OCI-LY1 (cell line): ENCODE results near the gene GALNT2.
A peak's percentile ranks its signal among the peaks of the same experiment; 100 is the strongest.

Experiments used
- H2AFZ ChIP-seq: fragments of 200-600 bp; sonication (generic), shearing (Covaris generic); 2 replicates; pipeline ENCODE4 v1.6.0; 2014; ENCODE audit warnings: antibody characterized with exemption, mild to moderate bottlenecking, low read length
- H3F3A ChIP-seq: fragments of 200-600 bp; sonication (generic), shearing (Covaris generic); 2 replicates; pipeline ENCODE4 v1.6.0; 2014; ENCODE audit warnings: mild to moderate bottlenecking, antibody characterized with exemption, low read length, moderate library complexity; ENCODE audit not compliant: insufficient read depth
- H3K27ac ChIP-seq: fragments of 200-600 bp; sonication (generic); 2 replicates; pipeline ENCODE4 v1.5.1; 2014; ENCODE audit warnings: low read length, mixed run types, mild to moderate bottlenecking, low read depth; ENCODE audit not compliant: poor library complexity, severe bottlenecking
- H3K27me3 ChIP-seq: fragments of 200-600 bp; sonication (generic); 2 replicates; pipeline ENCODE4 v1.6.0; 2014; ENCODE audit warnings: antibody characterized with exemption, mild to moderate bottlenecking, low read length, moderate library complexity; ENCODE audit not compliant: insufficient read depth
- H3K36me3 ChIP-seq: fragments of 200-600 bp; sonication (generic); 2 replicates; pipeline ENCODE4 v1.6.1; 2014; ENCODE audit warnings: mild to moderate bottlenecking, antibody characterized with exemption, low read length, moderate library complexity, mixed read lengths; ENCODE audit not compliant: insufficient read depth
- H3K4me1 ChIP-seq: fragments of 200-600 bp; sonication (generic); 2 replicates; pipeline ENCODE4 v1.5.1; 2014; ENCODE audit warnings: mild to moderate bottlenecking, low read length, moderate library complexity; ENCODE audit not compliant: insufficient read depth, severe bottlenecking
- H3K4me2 ChIP-seq: fragments of 200-600 bp; sonication (generic), shearing (Covaris generic); 2 replicates; pipeline ENCODE4 v1.6.1; 2014; ENCODE audit warnings: low read length
- H3K4me3 ChIP-seq: fragments of 200-600 bp; sonication (generic); 2 replicates; pipeline ENCODE4 v1.5.1; 2014; ENCODE audit warnings: low read length, low read depth, mild to moderate bottlenecking, mixed read lengths; ENCODE audit not compliant: poor library complexity, severe bottlenecking
- H3K79me2 ChIP-seq: fragments of 200-600 bp; shearing (Covaris generic); 2 replicates; pipeline ENCODE4 v1.6.1; 2016; ENCODE audit warnings: mixed run types, low read length, mixed read lengths; ENCODE audit not compliant: insufficient read depth
- H3K9ac ChIP-seq: fragments of 200-600 bp; sonication (generic), shearing (Covaris generic); 2 replicates; pipeline ENCODE4 v1.6.1; 2014; ENCODE audit warnings: mild to moderate bottlenecking, low read length, mixed read lengths
- H3K9me2 ChIP-seq: fragments of 200-600 bp; sonication (generic), shearing (Covaris generic); 2 replicates; pipeline ENCODE4 v1.6.1; 2014; ENCODE audit warnings: low read depth, mild to moderate bottlenecking, low read length, mixed read lengths
- H3K9me3 ChIP-seq: fragments of 200-600 bp; shearing (Covaris generic); 2 replicates; pipeline ENCODE4 v1.6.1; 2014; ENCODE audit warnings: low read length, mixed read lengths
- H4K20me1 ChIP-seq: fragments of 200-600 bp; sonication (generic), shearing (Covaris generic); 2 replicates; pipeline ENCODE4 v1.6.0; 2016; ENCODE audit warnings: mild to moderate bottlenecking, low read length; ENCODE audit not compliant: insufficient read depth
- EZH2 ChIP-seq: fragments of 200-600 bp; sonication (generic), shearing (Covaris generic); IDR thresholded peaks from 2 replicates; pipeline ENCODE4 v1.8.0; 2017; ENCODE audit warnings: borderline replicate concordance, mixed run types, mild to moderate bottlenecking, antibody characterized with exemption, low read length, moderate library complexity, mixed read lengths
- TF ChIP-seq, protein P1 (sequence below): fragments of 200-600 bp; sonication (generic), shearing (Covaris generic); IDR thresholded peaks from 2 replicates; pipeline ENCODE4 v1.5.1; 2017; ENCODE audit warnings: mild to moderate bottlenecking, antibody characterized with exemption, low read length, moderate library complexity, mixed read lengths

GALNT2 gene

DNA sequence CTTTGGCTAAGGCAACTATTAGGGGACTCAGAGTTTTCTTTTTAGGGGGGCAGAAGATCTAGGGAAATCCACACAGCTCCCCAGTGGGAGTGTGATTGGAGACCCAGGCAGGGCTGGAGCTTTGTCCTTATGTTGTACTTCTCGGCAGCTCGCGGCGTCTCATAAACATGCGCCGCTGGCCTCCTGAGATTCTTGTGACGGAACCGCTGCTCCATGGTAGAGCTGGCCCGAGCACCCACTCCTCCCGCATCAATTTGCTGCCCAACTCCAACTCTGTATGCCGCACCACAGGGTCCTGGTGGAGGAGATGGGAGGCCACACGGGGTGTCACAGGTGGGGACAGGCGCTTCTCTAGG is 143.9 kb downstream of the GALNT2 start:
- Histone ChIP-seq H3K27ac (peak overlapping the region; percentile 72), H3K4me3 (no peak overlapping the region), H3K9ac (no peak overlapping the region)

DNA sequence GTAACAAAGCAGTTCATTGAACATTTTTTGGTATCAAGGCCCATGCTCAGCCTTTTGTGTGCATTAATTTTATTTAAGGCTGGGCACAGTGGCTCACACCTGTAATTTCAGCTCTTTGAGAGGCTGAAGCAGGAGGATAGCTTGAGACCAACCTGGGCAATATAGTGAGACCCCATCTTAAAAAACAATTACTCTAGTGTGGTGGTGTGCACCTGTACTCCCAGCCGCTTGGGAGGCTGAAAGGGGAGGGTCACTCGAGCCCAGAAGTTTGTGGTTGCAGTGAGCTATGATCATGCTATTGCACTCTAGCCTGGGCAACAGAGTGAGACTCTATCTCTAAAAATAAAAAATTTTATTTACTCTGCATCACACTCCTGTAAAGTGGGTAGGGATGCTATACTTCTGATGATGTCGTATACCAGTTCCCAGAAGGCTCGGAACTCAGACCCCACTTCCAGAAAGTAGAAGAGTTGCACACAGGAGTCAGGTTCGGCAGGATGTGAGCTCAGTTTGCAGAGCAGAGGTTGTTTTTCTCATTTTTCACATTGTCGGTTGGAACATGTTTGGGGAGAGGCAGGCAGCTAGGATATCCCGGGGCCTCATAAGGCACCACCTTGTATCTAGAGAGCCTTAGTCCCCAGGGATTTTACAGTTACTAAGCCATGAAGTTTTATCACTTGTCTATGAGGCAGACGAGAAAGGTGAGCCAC is 144.6 kb downstream of the GALNT2 start:
- no peaks in the 10 kb centered on the region for H3F3A ChIP-seq
- TF ChIP-seq, protein P1, sequence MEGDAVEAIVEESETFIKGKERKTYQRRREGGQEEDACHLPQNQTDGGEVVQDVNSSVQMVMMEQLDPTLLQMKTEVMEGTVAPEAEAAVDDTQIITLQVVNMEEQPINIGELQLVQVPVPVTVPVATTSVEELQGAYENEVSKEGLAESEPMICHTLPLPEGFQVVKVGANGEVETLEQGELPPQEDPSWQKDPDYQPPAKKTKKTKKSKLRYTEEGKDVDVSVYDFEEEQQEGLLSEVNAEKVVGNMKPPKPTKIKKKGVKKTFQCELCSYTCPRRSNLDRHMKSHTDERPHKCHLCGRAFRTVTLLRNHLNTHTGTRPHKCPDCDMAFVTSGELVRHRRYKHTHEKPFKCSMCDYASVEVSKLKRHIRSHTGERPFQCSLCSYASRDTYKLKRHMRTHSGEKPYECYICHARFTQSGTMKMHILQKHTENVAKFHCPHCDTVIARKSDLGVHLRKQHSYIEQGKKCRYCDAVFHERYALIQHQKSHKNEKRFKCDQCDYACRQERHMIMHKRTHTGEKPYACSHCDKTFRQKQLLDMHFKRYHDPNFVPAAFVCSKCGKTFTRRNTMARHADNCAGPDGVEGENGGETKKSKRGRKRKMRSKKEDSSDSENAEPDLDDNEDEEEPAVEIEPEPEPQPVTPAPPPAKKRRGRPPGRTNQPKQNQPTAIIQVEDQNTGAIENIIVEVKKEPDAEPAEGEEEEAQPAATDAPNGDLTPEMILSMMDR: no peak
- no peak for TF ChIP-seq EZH2
- peak overlapping the region; percentile 50 for H3K4me2 ChIP-seq
- H4K20me1 ChIP-seq: no peaks in the 10 kb centered on the region
- H3K36me3 ChIP-seq: peaks cover 24% of the 10 kb centered on the region
- H3K27me3 ChIP-seq: no peaks in the 10 kb centered on the region
- no peak overlapping the region for H3K4me3 ChIP-seq
- no peaks in the 10 kb centered on the region for H3K9me3 ChIP-seq
- H2AFZ ChIP-seq: no peak overlapping the region
- H3K79me2 ChIP-seq: no peaks in the 10 kb centered on the region; the same call in 1 of the 2 replicates
- peaks cover 70% of the 10 kb centered on the region for H3K4me1 ChIP-seq
- H3K9ac ChIP-seq: no peak overlapping the region; the same call in 1 of the 2 replicates
- peak overlapping the region; percentile 72 for H3K27ac ChIP-seq
- no peaks in the 10 kb centered on the region for H3K9me2 ChIP-seq

More for the DNA sequence above, 143.9 kb downstream of the GALNT2 start:
- Histone ChIP-seq H3K79me2 (no peaks in the 10 kb centered on the region; the same call in 1 of the 2 replicates), H3F3A (no peaks in the 10 kb centered on the region), H2AFZ (no peak overlapping the region), H3K9me2 (no peaks in the 10 kb centered on the region), H3K36me3 (peaks cover 24% of the 10 kb centered on the region), H3K4me1 (peaks cover 63% of the 10 kb centered on the region), H4K20me1 (no peaks in the 10 kb centered on the region), H3K9me3 (no peaks in the 10 kb centered on the region), H3K4me2 (no peak overlapping the region), H3K27me3 (no peaks in the 10 kb centered on the region)
- no peak for TF ChIP-seq EZH2
- TF ChIP-seq, protein P1: no peak

DNA sequence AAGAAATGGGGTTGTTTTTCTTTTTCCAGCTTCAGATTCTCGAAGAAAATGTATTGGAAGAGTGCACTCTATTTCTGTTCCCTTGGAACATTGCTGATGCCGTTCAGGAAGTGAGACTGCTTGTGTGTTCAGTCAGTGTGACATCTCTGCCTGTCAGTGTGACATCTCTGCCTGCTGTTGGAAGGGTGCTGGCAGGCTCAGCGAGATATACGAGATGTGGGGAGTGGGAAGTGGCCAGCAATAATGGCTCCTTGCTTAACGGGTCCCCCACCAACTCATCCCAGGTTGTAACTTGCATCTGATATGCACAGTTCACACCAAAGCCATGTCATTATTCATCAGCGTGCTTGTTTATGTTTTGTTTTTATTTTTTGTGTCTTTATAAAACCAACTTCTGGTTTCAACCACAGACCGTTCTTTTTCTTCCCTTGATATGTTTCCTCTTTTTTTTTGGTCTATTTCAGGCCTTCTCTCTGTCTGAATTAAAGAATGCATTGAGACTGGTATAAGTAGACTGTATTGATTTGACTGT is 145.4 kb downstream of the GALNT2 start:
- Histone ChIP-seq H3K79me2 (no peaks in the 10 kb centered on the region; the same call in 1 of the 2 replicates), H4K20me1 (no peaks in the 10 kb centered on the region), H3F3A (no peaks in the 10 kb centered on the region), H3K27ac (peak overlapping the region; percentile 72), H3K9me2 (no peaks in the 10 kb centered on the region), H3K4me3 (peak overlapping the region; percentile 39), H3K4me2 (peak overlapping the region; percentile 50), H3K36me3 (peaks cover 24% of the 10 kb centered on the region), H3K27me3 (no peaks in the 10 kb centered on the region), H2AFZ (no peak overlapping the region), H3K9ac (peak overlapping the region; percentile 11; the same call in 1 of the 2 replicates), H3K4me1 (peaks cover 70% of the 10 kb centered on the region), H3K9me3 (no peaks in the 10 kb centered on the region)
- no peak for TF ChIP-seq EZH2
- TF ChIP-seq, protein P1: no peak
